ENCODE results near the gene CFI. TPM values are rescaled to one million over a fixed set of nuclear protein-coding genes. Genes with fewer than 3 reads are reported as not detected.

The CFI gene
- total and polyA plus RNA-seq, 2 donors (not counting 1 experiment from before 2014, with no cell fraction given): not detected

DNA sequence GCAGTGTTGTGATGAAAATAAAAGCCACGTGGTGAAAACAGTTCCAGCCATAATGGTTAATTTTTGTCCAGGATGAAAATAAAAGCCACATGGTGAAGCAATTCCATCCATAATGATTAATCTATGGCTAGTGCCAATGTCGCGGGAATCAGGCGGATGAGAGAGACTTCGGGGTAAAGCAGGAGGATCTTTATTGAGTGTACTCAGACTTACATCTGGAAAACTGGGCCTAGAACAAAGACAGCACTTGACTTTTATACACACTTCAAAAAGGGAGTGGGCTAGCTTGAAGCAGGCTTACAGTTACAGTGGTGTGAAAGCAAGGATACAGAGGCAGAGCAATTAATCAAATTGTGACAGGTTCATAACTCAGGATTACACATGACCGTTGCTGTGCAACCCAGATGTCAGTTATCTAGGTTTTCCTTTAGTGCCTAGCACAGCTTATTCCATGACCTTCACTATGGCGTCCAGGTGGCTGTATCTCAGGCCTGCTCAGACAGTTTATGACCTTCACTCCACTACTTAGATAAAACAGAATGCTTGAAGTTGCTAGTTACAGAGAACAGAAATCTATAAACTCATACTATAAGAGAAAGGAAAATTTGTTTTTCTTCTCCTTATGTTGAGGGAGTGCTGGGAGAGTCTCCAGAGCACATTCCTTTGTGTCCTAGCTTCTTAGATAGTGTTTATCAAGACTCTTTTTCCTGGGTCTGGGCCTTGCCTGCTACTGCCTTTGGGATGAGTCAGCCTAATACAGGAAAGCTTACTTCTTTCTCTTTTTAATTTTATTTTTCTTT lies 66.0 kb downstream of the CFI start:
- no peak overlapping the region for H3K4me3 ChIP-seq (ENCODE audit: control extremely low read depth in 1 of 5, extremely low read depth in 1 of 5, insufficient read depth in 1 of 5, low read depth in 2 of 5, low read length in 4 of 5)
- no peaks in the 10 kb centered on the region for H4K20me1 ChIP-seq (ENCODE audit: control insufficient read depth, insufficient read depth, low read length, poor library complexity, severe bottlenecking)
- Mint-ChIP-seq H3K4me3 (no peak overlapping the region), H3K27me3 (peaks cover 14% of the 10 kb centered on the region), H3K27ac (no peak overlapping the region), H3K9me3 (ENCODE audit: insufficient read depth) (no peaks in the 10 kb centered on the region), H3K4me1 (no peaks in the 10 kb centered on the region)
- DNase-seq: no peak
- intact Hi-C loops (cut with micrococcal nuclease): no loop called here
- H3K4me1 ChIP-seq (ENCODE audit: control insufficient read depth in 2 of 2, insufficient read depth in 2 of 2, low read length in 2 of 2): no peaks in the 10 kb centered on the region
- POLR2A ChIA-PET: interaction anchor here (0.6 kb wide), 1 partner anchor 14 kb away, joined by 4 read pairs; no protein-coding TSS in a partner anchor
- CTCF ChIA-PET: no interaction called here
- H3K9me3 ChIP-seq (ENCODE audit: control extremely low read depth in 1 of 3, control insufficient read depth in 2 of 3, insufficient read depth in 1 of 3, low read length in 2 of 3): no peaks in the 10 kb centered on the region
- no peak overlapping the region for H2AFZ ChIP-seq (ENCODE audit: insufficient read depth, low read depth, low read length, poor library complexity, severe bottlenecking)
- no peak for ATAC-seq (ENCODE audit: low read depth)
- no peak overlapping the region for H3K27ac ChIP-seq (ENCODE audit: low read length in 2 of 2)
- TF ChIP-seq EZH2 (IDR thresholded peaks at IDR 0.05; ENCODE audit: borderline replicate concordance, insufficient read depth, low read depth, low read length, poor library complexity, severe bottlenecking): no peak
- TF ChIP-seq, protein P1, sequence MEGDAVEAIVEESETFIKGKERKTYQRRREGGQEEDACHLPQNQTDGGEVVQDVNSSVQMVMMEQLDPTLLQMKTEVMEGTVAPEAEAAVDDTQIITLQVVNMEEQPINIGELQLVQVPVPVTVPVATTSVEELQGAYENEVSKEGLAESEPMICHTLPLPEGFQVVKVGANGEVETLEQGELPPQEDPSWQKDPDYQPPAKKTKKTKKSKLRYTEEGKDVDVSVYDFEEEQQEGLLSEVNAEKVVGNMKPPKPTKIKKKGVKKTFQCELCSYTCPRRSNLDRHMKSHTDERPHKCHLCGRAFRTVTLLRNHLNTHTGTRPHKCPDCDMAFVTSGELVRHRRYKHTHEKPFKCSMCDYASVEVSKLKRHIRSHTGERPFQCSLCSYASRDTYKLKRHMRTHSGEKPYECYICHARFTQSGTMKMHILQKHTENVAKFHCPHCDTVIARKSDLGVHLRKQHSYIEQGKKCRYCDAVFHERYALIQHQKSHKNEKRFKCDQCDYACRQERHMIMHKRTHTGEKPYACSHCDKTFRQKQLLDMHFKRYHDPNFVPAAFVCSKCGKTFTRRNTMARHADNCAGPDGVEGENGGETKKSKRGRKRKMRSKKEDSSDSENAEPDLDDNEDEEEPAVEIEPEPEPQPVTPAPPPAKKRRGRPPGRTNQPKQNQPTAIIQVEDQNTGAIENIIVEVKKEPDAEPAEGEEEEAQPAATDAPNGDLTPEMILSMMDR (IDR thresholded peaks at IDR 0.05): no peak
- 60% methylated on average over 1 of the region's 7 CpGs for WGBS (ENCODE audit: insufficient coverage)
- no peak overlapping the region for H3K4me2 ChIP-seq (replicated peaks; ENCODE audit: low read depth, low read length, poor library complexity, severe bottlenecking)
- H3K27me3 ChIP-seq (replicated peaks in 1 of 4; ENCODE audit: control extremely low read depth in 1 of 4, control insufficient read depth in 3 of 4, insufficient read depth in 4 of 4, low read length in 3 of 4): peaks cover 0 to 6% (median 0%) of the 10 kb centered on the region in 4 experiments
- H3K9ac ChIP-seq (ENCODE audit: low read length): no peak overlapping the region
- no peaks in the 10 kb centered on the region for H3K79me2 ChIP-seq (ENCODE audit: control insufficient read depth, insufficient read depth, low read length)
- no peaks in the 10 kb centered on the region for H3K36me3 ChIP-seq (replicated peaks in 1 of 2; ENCODE audit: control extremely low read depth in 1 of 2, control insufficient read depth in 1 of 2, extremely low read depth in 1 of 2, insufficient read depth in 2 of 2, low read length in 1 of 2)

DNA sequence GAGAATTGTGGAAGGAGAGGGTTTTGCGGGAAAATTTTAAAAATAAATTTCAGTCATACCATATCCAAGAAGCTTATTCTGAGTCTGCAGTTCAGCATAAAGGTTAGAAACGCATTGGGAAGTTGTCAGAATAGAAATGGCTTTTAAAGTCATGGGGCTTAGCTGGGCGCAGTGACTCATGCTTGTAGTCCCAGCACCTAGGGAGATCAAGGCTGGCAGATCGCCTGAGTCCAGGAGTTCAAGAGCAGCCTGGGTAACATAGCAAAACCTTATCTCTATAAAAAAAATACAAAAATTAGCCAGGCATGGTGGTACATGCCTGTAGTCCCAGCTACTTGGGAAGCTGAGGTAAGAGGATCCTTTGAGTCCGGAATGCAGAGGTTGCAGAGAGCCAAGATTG lies 68.1 kb downstream of the CFI start:
- Histone ChIP-seq H4K20me1 (ENCODE audit: control insufficient read depth, insufficient read depth, low read length, poor library complexity, severe bottlenecking) (no peaks in the 10 kb centered on the region), H3K4me2 (replicated peaks; ENCODE audit: low read depth, low read length, poor library complexity, severe bottlenecking) (no peak overlapping the region), H3K27ac (ENCODE audit: low read length in 2 of 2) (no peak overlapping the region), H3K9me3 (ENCODE audit: control extremely low read depth in 1 of 3, control insufficient read depth in 2 of 3, insufficient read depth in 1 of 3, low read length in 2 of 3) (no peaks in the 10 kb centered on the region), H2AFZ (ENCODE audit: insufficient read depth, low read depth, low read length, poor library complexity, severe bottlenecking) (no peak overlapping the region), H3K9ac (ENCODE audit: low read length) (no peak overlapping the region), H3K4me1 (ENCODE audit: control insufficient read depth in 2 of 2, insufficient read depth in 2 of 2, low read length in 2 of 2) (peaks cover 6 to 10% of the 10 kb centered on the region in 2 donors), H3K36me3 (replicated peaks in 1 of 2; ENCODE audit: control extremely low read depth in 1 of 2, control insufficient read depth in 1 of 2, extremely low read depth in 1 of 2, insufficient read depth in 2 of 2, low read length in 1 of 2) (no peaks in the 10 kb centered on the region), H3K27me3 (replicated peaks in 1 of 4; ENCODE audit: control extremely low read depth in 1 of 4, control insufficient read depth in 3 of 4, insufficient read depth in 4 of 4, low read length in 3 of 4) (peaks cover 0 to 6% (median 0%) of the 10 kb centered on the region in 4 experiments), H3K4me3 (ENCODE audit: control extremely low read depth in 1 of 5, extremely low read depth in 1 of 5, insufficient read depth in 1 of 5, low read depth in 2 of 5, low read length in 4 of 5) (no peak overlapping the region), H3K79me2 (ENCODE audit: control insufficient read depth, insufficient read depth, low read length) (no peaks in the 10 kb centered on the region)
- no peak for ATAC-seq (ENCODE audit: low read depth)
- intact Hi-C loops (cut with micrococcal nuclease): no loop called here
- ChIA-PET CTCF (no interaction called here), POLR2A (no interaction called here)
- H3K27me3 Mint-ChIP-seq: peaks cover 6% of the 10 kb centered on the region
- WGBS (ENCODE audit: insufficient coverage): 94% methylated on average over 2 of the region's 5 CpGs
- no peak overlapping the region for H3K4me3 Mint-ChIP-seq
- H3K4me1 Mint-ChIP-seq: peaks cover 8% of the 10 kb centered on the region
- TF ChIP-seq, protein P1 (IDR thresholded peaks at IDR 0.05): no peak
- TF ChIP-seq EZH2 (IDR thresholded peaks at IDR 0.05; ENCODE audit: borderline replicate concordance, insufficient read depth, low read depth, low read length, poor library complexity, severe bottlenecking): no peak
- H3K27ac Mint-ChIP-seq: no peak overlapping the region
- no peaks in the 10 kb centered on the region for H3K9me3 Mint-ChIP-seq (ENCODE audit: insufficient read depth)
- no peak for DNase-seq
